LNCaP clone FGC (cell line): ENCODE measurements around the gene CD4.

ENCODE experiments used
- DNase-seq: peaks from one replicate; pipeline ENCODE4 v3.0.0-alpha.2; 2011; ENCODE audit warnings: low read depth
- H3K4me3 ChIP-seq: 2 replicates; pipeline ENCODE4 v1.5.1; 2011; ENCODE audit warnings: mild to moderate bottlenecking, low read depth, low read length, control low read depth
- TF ChIP-seq, protein P1 (sequence below): IDR thresholded peaks from 2 replicates; pipeline ENCODE4 v1.5.1; 2012; ENCODE audit warnings: mild to moderate bottlenecking; ENCODE audit not compliant: control insufficient read depth, insufficient read depth; ENCODE audit errors: extremely low read depth

Gene CD4

DNA sequence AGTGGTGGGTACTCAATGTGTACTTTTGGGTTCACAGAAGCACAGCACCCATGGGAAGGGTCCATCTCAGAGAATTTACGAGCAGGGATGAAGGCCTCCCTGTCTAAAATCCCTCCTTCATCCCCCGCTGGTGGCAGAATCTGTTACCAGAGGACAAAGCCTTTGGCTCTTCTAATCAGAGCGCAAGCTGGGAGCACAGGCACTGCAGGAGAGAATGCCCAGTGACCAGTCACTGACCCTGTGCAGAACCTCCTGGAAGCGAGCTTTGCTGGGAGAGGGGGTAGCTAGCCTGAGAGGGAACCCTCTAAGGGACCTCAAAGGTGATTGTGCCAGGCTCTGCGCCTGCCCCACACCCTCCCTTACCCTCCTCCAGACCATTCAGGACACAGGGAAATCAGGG is 30.8 kb downstream of the CD4 start:
- DNase-seq = no peak
- TF ChIP-seq, protein P1, sequence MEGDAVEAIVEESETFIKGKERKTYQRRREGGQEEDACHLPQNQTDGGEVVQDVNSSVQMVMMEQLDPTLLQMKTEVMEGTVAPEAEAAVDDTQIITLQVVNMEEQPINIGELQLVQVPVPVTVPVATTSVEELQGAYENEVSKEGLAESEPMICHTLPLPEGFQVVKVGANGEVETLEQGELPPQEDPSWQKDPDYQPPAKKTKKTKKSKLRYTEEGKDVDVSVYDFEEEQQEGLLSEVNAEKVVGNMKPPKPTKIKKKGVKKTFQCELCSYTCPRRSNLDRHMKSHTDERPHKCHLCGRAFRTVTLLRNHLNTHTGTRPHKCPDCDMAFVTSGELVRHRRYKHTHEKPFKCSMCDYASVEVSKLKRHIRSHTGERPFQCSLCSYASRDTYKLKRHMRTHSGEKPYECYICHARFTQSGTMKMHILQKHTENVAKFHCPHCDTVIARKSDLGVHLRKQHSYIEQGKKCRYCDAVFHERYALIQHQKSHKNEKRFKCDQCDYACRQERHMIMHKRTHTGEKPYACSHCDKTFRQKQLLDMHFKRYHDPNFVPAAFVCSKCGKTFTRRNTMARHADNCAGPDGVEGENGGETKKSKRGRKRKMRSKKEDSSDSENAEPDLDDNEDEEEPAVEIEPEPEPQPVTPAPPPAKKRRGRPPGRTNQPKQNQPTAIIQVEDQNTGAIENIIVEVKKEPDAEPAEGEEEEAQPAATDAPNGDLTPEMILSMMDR = no peak
- H3K4me3 ChIP-seq = no peak overlapping the region

DNA sequence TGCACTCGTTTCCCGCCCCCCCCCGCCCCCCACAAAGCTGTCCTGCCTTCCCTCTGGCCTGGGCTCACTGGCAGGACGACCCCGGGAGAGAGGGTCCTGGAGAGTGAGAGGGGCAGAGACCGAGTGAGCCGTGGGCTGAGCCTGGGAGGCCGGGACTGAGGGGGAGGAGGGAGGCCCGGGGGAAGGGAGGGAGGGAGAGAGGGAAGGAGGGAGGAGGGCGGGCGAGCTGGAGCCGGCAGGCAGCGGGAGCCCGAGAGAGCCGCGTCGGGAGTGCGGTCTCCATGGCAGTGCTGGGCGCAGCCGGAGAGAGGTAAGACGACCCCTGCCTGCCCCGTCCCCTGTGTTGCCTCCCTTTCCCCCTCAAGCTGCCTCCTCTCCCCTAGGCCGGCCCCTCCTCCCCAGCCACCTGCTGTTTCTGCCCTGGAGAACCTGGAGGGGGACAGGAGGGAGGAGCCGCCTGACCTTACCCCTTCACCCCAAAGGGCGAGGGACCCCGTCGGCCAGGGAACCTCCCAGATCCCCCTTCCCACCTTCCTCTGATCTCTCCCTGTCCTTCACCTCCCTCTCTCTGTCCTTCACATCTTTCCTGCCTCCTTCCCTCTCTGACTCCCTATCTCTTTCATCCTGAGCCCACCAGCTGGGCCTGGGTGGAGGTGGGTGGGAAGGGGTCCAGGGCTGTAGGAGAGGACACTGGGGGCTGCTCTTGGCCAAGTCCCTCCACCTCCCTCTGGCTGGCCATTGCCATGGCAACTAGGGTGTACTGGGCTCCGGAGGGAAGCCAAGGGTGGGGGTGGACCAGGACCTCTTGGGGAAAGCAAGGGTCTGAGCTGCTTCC is 32.5 kb downstream of the CD4 start, which contains the start of gene GPR162:
Gene GPR162, plus strand, starts transcription at position 231 of the 835 bp plus-strand sequence. CDS start 2,078 bp downstream, outside the sequence.
- H3K4me3 ChIP-seq = no peak within 1 kb of the TSS
- no peak for DNase-seq
- TF ChIP-seq, protein P1 = no peak

DNA sequence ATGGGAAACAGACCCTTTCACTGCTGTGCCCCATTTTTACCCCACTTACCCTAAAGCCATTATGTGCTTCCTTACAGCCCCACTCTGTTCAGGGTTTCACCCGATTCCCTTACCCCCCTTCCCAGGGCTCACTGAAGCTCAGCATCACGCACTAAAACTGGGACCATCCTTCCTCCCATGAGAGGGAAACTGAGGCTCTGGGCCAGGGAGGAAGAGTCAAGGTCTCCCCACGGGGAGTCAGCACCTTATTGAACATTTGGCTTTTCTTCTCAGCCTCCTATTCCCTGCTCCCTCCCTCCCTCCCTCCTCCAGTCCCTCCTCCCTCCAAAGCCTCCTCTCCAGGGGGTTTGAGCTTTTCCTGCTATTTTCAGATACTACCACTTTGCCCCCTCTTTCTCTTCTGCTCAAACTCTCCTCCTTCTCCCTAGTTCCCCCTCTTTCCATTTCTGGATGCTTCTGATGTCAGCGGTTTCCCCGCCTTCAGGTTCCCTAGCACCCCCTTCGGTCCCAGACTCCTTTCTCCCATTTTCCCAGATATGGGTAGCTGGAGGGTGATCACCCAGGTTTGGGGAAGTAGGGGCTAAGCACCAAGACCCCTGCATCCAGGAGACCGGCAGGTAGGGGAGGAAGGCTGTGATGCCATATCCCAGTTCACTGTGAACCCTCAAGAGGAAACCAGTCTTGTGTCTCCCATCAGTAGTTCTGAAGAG is 33.3 kb downstream of the CD4 start:
- TF ChIP-seq, protein P1 = no peak
- no peak for DNase-seq
- H3K4me3 ChIP-seq = no peak overlapping the region

DNA sequence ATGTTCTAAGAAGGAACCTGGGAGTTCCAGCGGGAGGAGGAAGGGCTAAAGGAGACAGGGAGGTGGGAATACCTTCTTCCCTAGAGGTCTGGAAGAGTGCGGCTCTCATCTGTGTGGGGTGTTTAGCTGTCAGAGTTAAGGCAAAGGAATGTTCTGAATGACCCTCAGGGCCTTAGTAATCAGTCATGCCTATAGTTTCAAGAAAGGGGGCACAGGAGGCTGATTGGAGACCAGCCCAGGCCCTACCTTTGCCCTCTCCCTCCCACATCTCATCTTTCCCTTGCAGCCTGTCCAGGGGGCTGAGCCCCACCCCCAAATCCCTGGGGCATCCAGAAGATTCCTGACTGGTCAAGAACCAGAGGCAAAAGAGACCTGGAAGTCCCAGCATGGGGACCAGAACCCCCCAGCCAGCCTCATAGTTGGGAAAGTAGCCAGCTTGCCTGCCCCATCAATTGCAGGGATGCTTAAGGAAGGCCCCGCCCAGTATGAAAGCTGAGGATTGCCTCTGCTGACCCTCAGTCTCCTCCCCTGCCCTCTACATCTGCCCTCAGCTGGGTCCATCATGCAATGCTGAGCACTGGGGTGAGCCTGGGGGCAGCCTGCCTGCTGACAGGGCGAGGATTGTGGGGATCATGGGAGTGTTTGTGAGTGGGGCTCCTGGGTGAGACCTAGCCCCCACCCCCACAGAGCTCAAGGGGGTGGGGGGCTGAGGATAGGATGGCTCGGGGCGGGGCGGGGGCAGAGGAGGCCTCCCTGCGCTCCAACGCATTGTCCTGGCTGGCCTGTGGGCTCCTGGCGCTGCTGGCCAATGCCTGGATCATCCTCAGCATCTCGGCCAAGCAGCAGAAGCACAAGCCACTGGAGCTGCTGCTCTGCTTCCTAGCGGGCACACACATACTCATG is 34.1 kb downstream of the CD4 start:
- TF ChIP-seq, protein P1 = no peak
- no peak overlapping the region for H3K4me3 ChIP-seq
- no peak for DNase-seq

DNA sequence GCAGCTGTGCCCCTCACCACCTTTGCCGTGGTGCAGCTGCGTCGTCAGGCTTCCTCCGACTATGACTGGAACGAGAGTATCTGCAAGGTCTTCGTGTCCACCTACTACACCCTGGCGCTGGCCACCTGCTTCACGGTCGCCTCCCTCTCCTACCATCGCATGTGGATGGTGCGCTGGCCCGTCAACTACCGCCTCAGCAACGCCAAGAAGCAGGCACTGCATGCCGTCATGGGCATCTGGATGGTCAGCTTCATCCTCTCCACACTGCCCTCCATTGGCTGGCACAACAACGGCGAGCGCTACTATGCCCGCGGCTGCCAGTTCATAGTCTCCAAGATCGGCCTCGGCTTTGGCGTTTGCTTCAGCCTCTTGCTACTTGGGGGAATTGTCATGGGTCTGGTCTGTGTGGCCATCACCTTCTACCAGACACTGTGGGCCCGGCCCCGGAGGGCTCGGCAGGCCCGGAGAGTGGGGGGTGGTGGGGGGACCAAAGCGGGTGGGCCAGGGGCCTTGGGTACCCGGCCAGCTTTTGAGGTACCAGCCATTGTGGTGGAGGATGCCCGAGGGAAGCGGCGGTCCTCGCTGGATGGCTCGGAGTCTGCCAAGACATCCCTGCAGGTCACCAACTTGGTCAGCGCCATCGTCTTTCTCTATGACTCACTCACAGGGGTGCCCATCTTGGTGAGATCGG is 34.9 kb downstream of the CD4 start:
- TF ChIP-seq, protein P1 = no peak
- H3K4me3 ChIP-seq = no peak overlapping the region
- no peak for DNase-seq

DNA sequence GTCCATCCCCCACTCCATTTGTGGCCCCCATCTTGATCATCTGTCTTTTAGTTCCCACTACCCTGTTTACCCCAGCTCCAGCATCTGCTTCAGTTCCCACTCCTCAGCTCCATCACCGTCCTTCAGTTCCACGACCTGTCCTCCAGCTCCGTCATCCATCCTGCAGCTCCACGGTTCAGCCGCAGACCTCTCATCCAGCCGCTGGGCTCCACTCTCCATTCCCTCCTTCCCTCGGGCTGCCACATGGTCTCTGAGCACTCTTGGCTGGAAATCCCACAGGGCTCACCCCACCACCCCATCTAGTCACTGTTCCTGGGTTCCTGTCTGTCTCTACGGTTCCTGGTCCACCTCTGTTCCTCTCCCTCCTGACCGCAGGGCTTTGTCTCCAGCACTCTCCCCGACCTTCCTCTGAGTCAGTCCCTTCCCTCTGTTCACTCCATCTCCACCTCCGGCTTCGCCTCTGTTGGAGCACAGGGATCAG is 35.6 kb downstream of the CD4 start:
- no peak overlapping the region for H3K4me3 ChIP-seq
- TF ChIP-seq, protein P1 = no peak
- DNase-seq = no peak
